HUES64 (cell line): Measurements from ENCODE around the gene BLOC1S1.

Source experiments
- H3K27ac ChIP-seq: 2 replicates; pipeline ENCODE4 v1.7.0; 2013; ENCODE audit warnings: low read depth, low read length, inconsistent platforms
- H3K27me3 ChIP-seq: 2 replicates; pipeline ENCODE4 v1.6.1; 2013; ENCODE audit warnings: mild to moderate bottlenecking, low read length; ENCODE audit not compliant: insufficient read depth
- H3K36me3 ChIP-seq: 2 replicates; pipeline ENCODE4 v1.6.1; 2013; ENCODE audit warnings: mild to moderate bottlenecking, low read length; ENCODE audit not compliant: insufficient read depth
- H3K4me1 ChIP-seq: 2 replicates; pipeline ENCODE4 v1.6.1; 2013; ENCODE audit warnings: mild to moderate bottlenecking, low read length, moderate library complexity; ENCODE audit not compliant: insufficient read depth
- H3K4me3 ChIP-seq: 2 replicates; pipeline ENCODE4 v1.5.1; 2013; ENCODE audit warnings: mild to moderate bottlenecking, low read length, moderate library complexity
- H3K9ac ChIP-seq: 2 replicates; pipeline ENCODE4 v1.6.1; 2013; ENCODE audit warnings: mild to moderate bottlenecking, low read depth, low read length
- H3K9me3 ChIP-seq: 2 replicates; pipeline ENCODE4 v1.6.1; 2013; ENCODE audit warnings: low read depth, low read length; ENCODE audit not compliant: insufficient read depth
- WGBS: fragments of 150-250, 120-280 bp; methylation state at CpG from one replicate; pipeline ENCODE4 v1.1.7; 2013; ENCODE audit warnings: missing lambda C conversion rate; 5-methylcytosine and 5-hydroxymethylcytosine counted together

Gene BLOC1S1

GRCh38 chr12:55703901-55704761 lies 11.7 kb upstream of the BLOC1S1 start:
- 0 out of 2 replicates have a peak, but pooled peaks cover 3% of the 10 kb centered on the region for H3K27me3 ChIP-seq
- H3K36me3 ChIP-seq, result peaks cover 8% of the 10 kb centered on the region; the same call in 1 of the 2 replicates
- H3K9me3 ChIP-seq, result no peaks in the 10 kb centered on the region
- no peak overlapping the region for H3K4me3 ChIP-seq
- peaks cover 25% of the 10 kb centered on the region for H3K4me1 ChIP-seq
- H3K27ac ChIP-seq, result no peak overlapping the region
- WGBS, result 95% methylated on average over 6 of the region's 6 CpGs
- H3K9ac ChIP-seq, result no peak overlapping the region

- 0 out of 2 replicates have a peak, but pooled peaks cover 9% of the 10 kb centered on the region for H3K27me3 ChIP-seq
- no peaks in the 10 kb centered on the region for H3K9me3 ChIP-seq
- peak overlapping the region; percentile 99; the same call in 1 of the 2 replicates for H3K4me3 ChIP-seq
- 76% methylated on average over 8 of the region's 9 CpGs for WGBS
- 0 out of 2 replicates have a peak, but pooled peaks cover 5% of the 10 kb centered on the region for H3K36me3 ChIP-seq
- no peak overlapping the region for H3K27ac ChIP-seq
- H3K9ac ChIP-seq, result no peak overlapping the region
- H3K4me1 ChIP-seq, result peaks cover 27% of the 10 kb centered on the region
Observed at GRCh38 chr12:55704824-55705718, 10.8 kb upstream of the BLOC1S1 start.

- no peak overlapping the region for H3K9ac ChIP-seq
- no peaks in the 10 kb centered on the region for H3K9me3 ChIP-seq
- 0 out of 2 replicates have a peak, but pooled peaks cover 2% of the 10 kb centered on the region for H3K36me3 ChIP-seq
- peak overlapping the region; percentile 99 for H3K4me3 ChIP-seq
- H3K27me3 ChIP-seq, result 0 out of 2 replicates have a peak, but pooled peaks cover 9% of the 10 kb centered on the region
- peaks cover 27% of the 10 kb centered on the region for H3K4me1 ChIP-seq
- H3K27ac ChIP-seq, result no peak overlapping the region
- 37% methylated on average over 4 of the region's 5 CpGs for WGBS
Observed at GRCh38 chr12:55705782-55706402, 10.0 kb upstream of the BLOC1S1 start.

- Histone ChIP-seq H3K4me3 (peak overlapping the region; percentile 99), H3K36me3 (0 out of 2 replicates have a peak, but pooled peaks cover 2% of the 10 kb centered on the region), H3K9me3 (no peaks in the 10 kb centered on the region), H3K27me3 (peaks cover 9% of the 10 kb centered on the region; the same call in 1 of the 2 replicates), H3K9ac (peak overlapping the region; percentile 84), H3K27ac (no peak overlapping the region), H3K4me1 (peaks cover 27% of the 10 kb centered on the region)
- 38% methylated on average over 2 of the region's 2 CpGs for WGBS
Observed at GRCh38 chr12:55706568-55707218, 9.2 kb upstream of the BLOC1S1 start.

- peaks cover 27% of the 10 kb centered on the region for H3K4me1 ChIP-seq
- H3K4me3 ChIP-seq, result peak overlapping the region; percentile 99
- H3K9me3 ChIP-seq, result no peaks in the 10 kb centered on the region
- H3K27me3 ChIP-seq, result peaks cover 15% of the 10 kb centered on the region; the same call in 1 of the 2 replicates
- H3K36me3 ChIP-seq, result 0 out of 2 replicates have a peak, but pooled peaks cover 2% of the 10 kb centered on the region
- H3K27ac ChIP-seq, result peak overlapping the region; percentile 48; the same call in 1 of the 2 replicates
- WGBS, result under 1% methylated on average over 21 of the region's 22 CpGs
- peak overlapping the region; percentile 84 for H3K9ac ChIP-seq
Observed at GRCh38 chr12:55707219-55707671, 8.6 kb upstream of the BLOC1S1 start.

- no peaks in the 10 kb centered on the region for H3K36me3 ChIP-seq
- no peaks in the 10 kb centered on the region for H3K9me3 ChIP-seq
- peaks cover 27% of the 10 kb centered on the region for H3K4me1 ChIP-seq
- peaks cover 22% of the 10 kb centered on the region; the same call in 1 of the 2 replicates for H3K27me3 ChIP-seq
- under 1% methylated on average over 32 of the region's 39 CpGs for WGBS
- peak within 1 kb of the TSS; percentile 69 for H3K27ac ChIP-seq
- peak within 1 kb of the TSS; percentile 99 for H3K4me3 ChIP-seq
- H3K9ac ChIP-seq, result peak within 1 kb of the TSS; percentile 84
Observed at GRCh38 chr12:55707841-55708694, 7.8 kb upstream of the BLOC1S1 start, which contains the start of gene ITGA7. Gene ITGA7 (minus strand): TSS chr12:55707904. CDS start chr12:55707682, 222 bp downstream.

- Histone ChIP-seq H3K27me3 (peaks cover 23% of the 10 kb centered on the region; the same call in 1 of the 2 replicates), H3K9me3 (no peaks in the 10 kb centered on the region), H3K4me1 (peaks cover 27% of the 10 kb centered on the region), H3K4me3 (peak overlapping the region; percentile 99), H3K36me3 (no peaks in the 10 kb centered on the region), H3K27ac (peak overlapping the region; percentile 69; the same call in 1 of the 2 replicates), H3K9ac (0 out of 2 replicates have a peak overlapping the region, but pooled peaks have one; percentile 75)
- WGBS, result 71% methylated on average over 1 of the region's 3 CpGs
Observed at GRCh38 chr12:55708695-55709233, 7.1 kb upstream of the BLOC1S1 start.

- Histone ChIP-seq H3K4me1 (peaks cover 19% of the 10 kb centered on the region), H3K4me3 (no peak overlapping the region), H3K9ac (no peak overlapping the region), H3K9me3 (no peaks in the 10 kb centered on the region), H3K36me3 (no peaks in the 10 kb centered on the region), H3K27me3 (peaks cover 19% of the 10 kb centered on the region; the same call in 1 of the 2 replicates), H3K27ac (no peak overlapping the region)
- 95% methylated on average over 4 of the region's 4 CpGs for WGBS
Observed at GRCh38 chr12:55711786-55712553, 3.9 kb upstream of the BLOC1S1 start.
